Measurements from ENCODE around the gene BPHL. TPM values are rescaled to one million over a fixed set of nuclear protein-coding genes. Genes with fewer than 3 reads are reported as not detected.

The BPHL gene
- total RNA-seq, 2 experiments from 2014 or later, result 8.4 to 9.5 TPM

DNA sequence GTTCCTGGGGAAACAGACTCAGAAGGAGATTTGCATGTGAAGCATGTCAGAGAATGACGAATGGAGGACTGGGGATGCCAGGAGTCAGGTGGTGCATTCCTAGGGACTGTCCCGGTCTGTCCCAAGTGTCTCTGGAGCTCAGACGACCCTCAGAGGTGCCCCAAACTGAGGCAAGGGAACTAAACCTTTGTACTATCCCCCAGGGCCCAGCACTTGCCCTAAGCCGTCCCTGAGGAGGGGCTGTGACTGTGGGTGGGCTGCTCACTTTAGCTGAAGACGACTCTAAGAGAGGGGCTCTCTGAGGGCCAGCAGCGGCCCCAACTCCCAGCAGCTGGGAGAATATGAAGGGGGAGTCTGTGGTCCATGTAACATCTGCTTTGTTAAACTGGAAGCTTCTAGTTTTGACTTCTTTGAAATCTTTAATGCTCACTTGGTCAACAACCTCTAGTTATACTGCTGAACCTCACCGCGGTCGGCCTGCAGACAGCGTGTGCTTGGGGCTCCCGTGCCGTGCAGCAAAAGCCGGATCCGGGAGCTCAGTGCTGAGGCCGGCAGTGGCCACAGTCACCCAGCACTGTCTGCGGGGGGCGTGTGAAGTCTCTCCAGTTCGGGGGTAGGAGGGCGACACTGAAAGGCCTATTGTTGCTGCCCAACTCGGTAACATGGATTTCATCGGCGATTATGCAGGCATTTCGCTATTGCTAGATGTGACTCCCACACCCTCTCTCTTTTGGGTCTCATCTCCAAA, 74.8 kb downstream of the BPHL start:
- H3K27ac Mint-ChIP-seq, result no peak overlapping the region
- DNase-seq (no peak), ATAC-seq (no peak)
- no peaks in the 10 kb centered on the region for H3K36me3 Mint-ChIP-seq (ENCODE audit: low read depth)
- no peaks in the 10 kb centered on the region for H3K9me3 Mint-ChIP-seq
- H3K4me3 Mint-ChIP-seq, result no peak overlapping the region
- intact Hi-C loops (cut with micrococcal nuclease), result no loop called here
- peaks cover 2% of the 10 kb centered on the region for H3K27me3 Mint-ChIP-seq
- H3K4me1 Mint-ChIP-seq (ENCODE audit: low read depth), result no peaks in the 10 kb centered on the region
- ChIA-PET CTCF (no interaction called here), POLR2A (interaction anchor here (1.4 kb wide), 1 partner anchor 17 kb away, joined by 3 read pairs; no protein-coding TSS in a partner anchor)
- no peak for TF ChIP-seq CTCF (IDR thresholded peaks at IDR 0.05)

DNA sequence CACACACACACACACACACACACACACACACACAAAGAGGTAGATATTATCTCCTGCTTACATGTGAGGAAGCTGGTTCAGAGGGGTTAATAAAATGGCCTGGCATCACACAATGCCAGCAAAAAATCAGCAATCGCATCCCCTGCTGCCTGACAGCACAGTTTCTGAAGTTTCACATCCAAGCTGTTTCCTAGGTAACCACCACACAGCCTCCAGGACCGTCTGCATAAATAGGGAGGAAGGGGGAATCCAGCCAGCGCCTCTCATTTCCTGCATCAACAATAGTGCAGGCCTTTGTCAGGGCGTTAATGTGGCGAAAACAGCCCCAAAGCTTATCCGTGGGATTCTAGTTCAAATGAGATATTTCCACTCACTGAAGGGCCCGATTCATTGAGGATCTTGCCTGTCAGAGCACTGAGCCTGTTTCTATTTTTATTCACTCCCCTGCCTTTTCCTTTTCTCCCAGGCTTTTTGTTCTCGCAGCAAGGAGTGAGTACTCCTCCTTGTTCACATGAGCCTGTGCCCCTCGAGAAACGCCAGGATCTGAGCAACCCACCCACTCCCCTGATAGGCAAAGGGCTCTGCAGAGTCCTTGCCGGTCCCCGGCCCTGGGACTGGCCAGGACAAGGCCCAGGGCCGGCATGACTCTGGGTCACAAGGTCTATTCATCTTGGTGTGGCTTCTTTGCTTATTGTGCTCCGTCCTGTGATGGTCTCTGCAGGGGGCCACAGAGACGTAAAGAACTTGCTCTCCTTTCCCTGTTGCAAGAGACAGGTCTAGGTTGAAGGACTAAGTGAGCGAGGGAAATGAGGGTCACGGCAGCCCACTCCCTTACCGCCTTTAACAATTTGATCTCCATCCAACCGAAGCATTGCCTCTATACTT, 76.3 kb downstream of the BPHL start:
- POLR2A ChIA-PET, result no interaction called here
- Mint-ChIP-seq H3K27ac (no peak overlapping the region), H3K4me3 (no peak overlapping the region), H3K36me3 (ENCODE audit: low read depth) (no peaks in the 10 kb centered on the region), H3K9me3 (peaks cover 2% of the 10 kb centered on the region), H3K27me3 (no peaks in the 10 kb centered on the region), H3K4me1 (ENCODE audit: low read depth) (no peaks in the 10 kb centered on the region)
- CTCF ChIA-PET, result interaction anchor here (0.9 to 1.2 kb wide), 2 partner anchors 14 to 56 kb away, joined by 4 to 5 read pairs; no protein-coding TSS in a partner anchor
- intact Hi-C loops (cut with micrococcal nuclease), result no loop called here
- DNase-seq, result peak; percentile 31
- no peak for TF ChIP-seq CTCF (IDR thresholded peaks at IDR 0.05)
- peak; percentile 42 for ATAC-seq

DNA sequence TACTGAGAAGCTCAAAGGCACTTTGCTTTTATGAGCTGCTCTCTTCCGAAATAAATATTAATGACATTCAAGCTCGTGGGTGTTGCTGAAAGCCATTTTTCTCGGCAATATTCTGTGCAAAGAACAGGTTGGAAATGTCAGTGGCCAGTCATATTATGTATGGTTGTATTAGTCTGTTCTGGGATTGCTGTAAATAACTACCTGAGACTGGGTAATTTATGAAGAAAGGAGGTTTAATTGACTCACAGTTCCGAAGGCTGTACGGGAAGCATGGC, 76.8 kb downstream of the BPHL start:
- Mint-ChIP-seq H3K4me1 (ENCODE audit: low read depth) (no peaks in the 10 kb centered on the region), H3K27me3 (peaks cover 2% of the 10 kb centered on the region), H3K9me3 (peaks cover 2% of the 10 kb centered on the region), H3K36me3 (ENCODE audit: low read depth) (no peaks in the 10 kb centered on the region), H3K4me3 (no peak overlapping the region), H3K27ac (no peak overlapping the region)
- TF ChIP-seq CTCF (IDR thresholded peaks at IDR 0.05), result no peak
- ChIA-PET CTCF (no interaction called here), POLR2A (no interaction called here)
- ATAC-seq (no peak), DNase-seq (no peak)
- intact Hi-C loops (cut with micrococcal nuclease), result no loop called here

- ChIA-PET POLR2A (no interaction called here), CTCF (no interaction called here)
- no peak overlapping the region for H3K4me3 Mint-ChIP-seq
- intact Hi-C loops (cut with micrococcal nuclease), result no loop called here
- no peaks in the 10 kb centered on the region for H3K4me1 Mint-ChIP-seq (ENCODE audit: low read depth)
- no peak for TF ChIP-seq CTCF (IDR thresholded peaks at IDR 0.05)
- H3K9me3 Mint-ChIP-seq, result peaks cover 2% of the 10 kb centered on the region
- DNase-seq (peak; percentile 17), ATAC-seq (no peak)
- H3K27me3 Mint-ChIP-seq, result peaks cover 3% of the 10 kb centered on the region
- no peaks in the 10 kb centered on the region for H3K36me3 Mint-ChIP-seq (ENCODE audit: low read depth)
- H3K27ac Mint-ChIP-seq, result no peak overlapping the region
Observed at GRCh38 chr6:3195695-3196497, 77.4 kb downstream of the BPHL start.

All from activated CD8-positive, alpha-beta T cell treated with anti-CD3 and anti-CD28 coated beads for 36 hours (primary cell).